ENCODE measurements around the gene LRRTM3. TPM values are rescaled to one million over a fixed set of nuclear protein-coding genes. Genes with fewer than 3 reads are reported as not detected.

The LRRTM3 gene
- total RNA-seq, 4 donors from 2014 or later: not detected

GRCh38 chr10:67095531-67095930, 169.7 kb downstream of the LRRTM3 start:
- DNase-seq: no peak
- H3K27me3 ChIP-seq: no peaks in the 10 kb centered on the region
- H3K4me1 ChIP-seq: no peaks in the 10 kb centered on the region
- H3K9me3 ChIP-seq: no peaks in the 10 kb centered on the region
- 44 to 63% methylated on average over 2 of the region's 2 CpGs for WGBS, 2 donors
- TF ChIP-seq POLR2A (IDR thresholded peaks at IDR 0.05): no peak
- TF ChIP-seq CTCF (IDR thresholded peaks at IDR 0.05): no peak
- H3K27ac ChIP-seq: no peak overlapping the region
- intact Hi-C loops (cut with DNase I): no loop called here
- H3K4me3 ChIP-seq (replicated peaks in 1 of 3): no peak overlapping the region
- H3K36me3 ChIP-seq: no peaks in the 10 kb centered on the region

- H3K27me3 ChIP-seq: no peaks in the 10 kb centered on the region
- no peak overlapping the region for H3K4me3 ChIP-seq (replicated peaks in 1 of 3)
- no peak for TF ChIP-seq CTCF (IDR thresholded peaks at IDR 0.05)
- no peak for TF ChIP-seq POLR2A (IDR thresholded peaks at IDR 0.05)
- 63 to 73% methylated on average over 2 of the region's 2 CpGs for WGBS, 2 donors
- intact Hi-C loops (cut with DNase I): no loop called here
- no peaks in the 10 kb centered on the region for H3K4me1 ChIP-seq
- DNase-seq: no peak
- no peak overlapping the region for H3K27ac ChIP-seq
- H3K9me3 ChIP-seq: no peaks in the 10 kb centered on the region
- no peaks in the 10 kb centered on the region for H3K36me3 ChIP-seq
Measured at GRCh38 chr10:67098461-67098860, 172.6 kb downstream of the LRRTM3 start.

GRCh38 chr10:67100951-67101350, 175.1 kb downstream of the LRRTM3 start:
- no peaks in the 10 kb centered on the region for H3K36me3 ChIP-seq
- DNase-seq: no peak
- no peaks in the 10 kb centered on the region for H3K4me1 ChIP-seq
- H3K4me3 ChIP-seq (replicated peaks in 1 of 3): no peak overlapping the region
- no peak for TF ChIP-seq CTCF (IDR thresholded peaks at IDR 0.05)
- TF ChIP-seq POLR2A (IDR thresholded peaks at IDR 0.05): no peak
- H3K27me3 ChIP-seq: no peaks in the 10 kb centered on the region
- no peak overlapping the region for H3K27ac ChIP-seq
- intact Hi-C loops (cut with DNase I): no loop called here
- WGBS, 2 donors: 84 to 90% methylated on average over 3 of the region's 3 CpGs
- H3K9me3 ChIP-seq: no peaks in the 10 kb centered on the region

GRCh38 chr10:67107670-67108069, 181.8 kb downstream of the LRRTM3 start:
- no peak overlapping the region for H3K27ac ChIP-seq
- no peaks in the 10 kb centered on the region for H3K9me3 ChIP-seq
- H3K27me3 ChIP-seq: no peaks in the 10 kb centered on the region
- DNase-seq: no peak
- no peaks in the 10 kb centered on the region for H3K36me3 ChIP-seq
- no peaks in the 10 kb centered on the region for H3K4me1 ChIP-seq
- intact Hi-C loops (cut with DNase I): no loop called here
- TF ChIP-seq CTCF (IDR thresholded peaks at IDR 0.05): no peak
- no peak for TF ChIP-seq POLR2A (IDR thresholded peaks at IDR 0.05)
- WGBS, 2 donors: 84 to 88% methylated on average over 3 of the region's 3 CpGs
- no peak overlapping the region for H3K4me3 ChIP-seq (replicated peaks in 1 of 3)

- no peaks in the 10 kb centered on the region for H3K36me3 ChIP-seq
Measured at GRCh38 chr10:67110286-67110685, 184.4 kb downstream of the LRRTM3 start.

More at GRCh38 chr10:67110286-67110685, 184.4 kb downstream of the LRRTM3 start:
- Histone ChIP-seq H3K4me3 (replicated peaks in 1 of 3) (no peak overlapping the region), H3K27me3 (no peaks in the 10 kb centered on the region), H3K27ac (no peak overlapping the region), H3K9me3 (no peaks in the 10 kb centered on the region), H3K4me1 (no peaks in the 10 kb centered on the region)
- DNase-seq: no peak
- intact Hi-C loops (cut with DNase I): no loop called here
- TF ChIP-seq CTCF (IDR thresholded peaks at IDR 0.05) (no peak), POLR2A (IDR thresholded peaks at IDR 0.05) (no peak)

All from thyroid gland (tissue), 4 donors.